MM.1S (cell line): ENCODE data around the gene RBM17.

Experiments
- EZH2 ChIP-seq: fragments of 300-600 bp; sonication (generic); optimal IDR thresholded peaks from 2 replicates; pipeline ENCODE3; 2017; ENCODE audit warnings: low read depth, mild to moderate bottlenecking, antibody characterized with exemption, low read length, mixed read lengths
- EZH2phosphoT487 ChIP-seq: fragments of 300-600 bp; sonication (generic); IDR thresholded peaks from 2 replicates; pipeline ENCODE4 v1.6.1; 2018; ENCODE audit warnings: antibody characterized with exemption, low read length
- TF ChIP-seq, protein P1 (sequence below): fragments of 300-600 bp; sonication (generic); IDR thresholded peaks from 2 replicates; pipeline ENCODE4 v1.5.1; 2016; ENCODE audit warnings: antibody characterized with exemption, low read length, mixed read lengths

DNA sequence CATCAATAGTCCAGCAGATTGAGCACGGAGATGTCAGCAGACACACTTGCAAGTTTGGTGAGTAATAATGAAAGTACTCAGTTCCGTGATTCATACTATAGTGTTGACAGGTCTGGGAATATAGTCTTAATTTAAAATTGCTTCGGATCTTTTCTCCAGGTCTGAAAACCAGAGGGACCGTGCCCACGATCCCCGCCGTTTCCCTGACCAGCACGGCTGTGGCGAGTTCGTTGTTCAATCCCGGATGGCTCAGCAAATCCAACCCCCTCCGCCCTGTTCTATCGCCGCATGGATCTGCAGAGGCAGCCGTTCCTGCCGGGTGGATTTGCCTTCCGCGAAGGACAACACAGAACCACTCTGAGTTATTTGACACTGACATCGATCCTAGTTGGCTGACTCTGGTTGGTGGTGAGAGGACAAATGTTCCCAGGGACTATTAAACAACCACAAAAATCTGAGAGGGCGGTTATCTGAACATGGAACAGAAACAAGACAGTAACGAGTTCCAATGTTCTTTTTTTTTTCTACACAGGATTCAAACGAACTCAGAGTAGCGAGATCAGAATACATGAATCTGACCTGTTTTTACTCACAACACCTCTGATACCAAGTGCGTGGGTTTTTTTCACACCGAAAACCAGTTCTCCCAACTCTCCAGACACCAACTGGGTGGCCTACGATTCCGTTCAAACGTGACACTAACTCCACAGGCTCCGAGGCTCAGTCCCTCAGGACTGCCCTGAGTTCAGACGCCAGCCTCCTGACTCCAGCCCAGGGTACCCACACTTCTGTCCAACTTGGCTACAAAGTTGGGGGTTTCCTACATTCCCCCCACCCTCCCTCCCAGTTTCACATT lies 52.7 kb downstream of the RBM17 start:
- TF ChIP-seq, protein P1, sequence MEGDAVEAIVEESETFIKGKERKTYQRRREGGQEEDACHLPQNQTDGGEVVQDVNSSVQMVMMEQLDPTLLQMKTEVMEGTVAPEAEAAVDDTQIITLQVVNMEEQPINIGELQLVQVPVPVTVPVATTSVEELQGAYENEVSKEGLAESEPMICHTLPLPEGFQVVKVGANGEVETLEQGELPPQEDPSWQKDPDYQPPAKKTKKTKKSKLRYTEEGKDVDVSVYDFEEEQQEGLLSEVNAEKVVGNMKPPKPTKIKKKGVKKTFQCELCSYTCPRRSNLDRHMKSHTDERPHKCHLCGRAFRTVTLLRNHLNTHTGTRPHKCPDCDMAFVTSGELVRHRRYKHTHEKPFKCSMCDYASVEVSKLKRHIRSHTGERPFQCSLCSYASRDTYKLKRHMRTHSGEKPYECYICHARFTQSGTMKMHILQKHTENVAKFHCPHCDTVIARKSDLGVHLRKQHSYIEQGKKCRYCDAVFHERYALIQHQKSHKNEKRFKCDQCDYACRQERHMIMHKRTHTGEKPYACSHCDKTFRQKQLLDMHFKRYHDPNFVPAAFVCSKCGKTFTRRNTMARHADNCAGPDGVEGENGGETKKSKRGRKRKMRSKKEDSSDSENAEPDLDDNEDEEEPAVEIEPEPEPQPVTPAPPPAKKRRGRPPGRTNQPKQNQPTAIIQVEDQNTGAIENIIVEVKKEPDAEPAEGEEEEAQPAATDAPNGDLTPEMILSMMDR, result no peak
- TF ChIP-seq EZH2, result no peak
- no peak for TF ChIP-seq EZH2phosphoT487
